ENCODE measurements around the gene ZNF644.

The ZNF644 gene

GRCh38 chr1:90963651-90964050 is 58.2 kb downstream of the ZNF644 start:
- TF ChIP-seq CTCF (IDR thresholded peaks at IDR 0.05; ENCODE audit: extremely low read depth, missing control alignments) = no peak
- no peak for DNase-seq (ENCODE audit: low spot score)

GRCh38 chr1:90963236-90963635 is 58.6 kb downstream of the ZNF644 start:
- no peak for DNase-seq (ENCODE audit: low spot score)
- TF ChIP-seq CTCF (IDR thresholded peaks at IDR 0.05; ENCODE audit: extremely low read depth, missing control alignments) = no peak

GRCh38 chr1:90959352-90960206 is 62.3 kb downstream of the ZNF644 start:
- no peak for TF ChIP-seq CTCF (IDR thresholded peaks at IDR 0.05; ENCODE audit: extremely low read depth, missing control alignments)
- no peak for DNase-seq (ENCODE audit: low spot score)

GRCh38 chr1:90957497-90957896 is 64.3 kb downstream of the ZNF644 start:
- TF ChIP-seq CTCF (IDR thresholded peaks at IDR 0.05; ENCODE audit: extremely low read depth, missing control alignments) = no peak
- DNase-seq (ENCODE audit: low spot score) = no peak

- no peak for DNase-seq (ENCODE audit: low spot score)
- no peak for TF ChIP-seq CTCF (IDR thresholded peaks at IDR 0.05; ENCODE audit: extremely low read depth, missing control alignments)
These were observed 66.1 kb downstream of the ZNF644 start for GRCh38 chr1:90955769-90956168.

- no peak for TF ChIP-seq CTCF (IDR thresholded peaks at IDR 0.05; ENCODE audit: extremely low read depth, missing control alignments)
- no peak for DNase-seq (ENCODE audit: low spot score)
These were observed 68.9 kb downstream of the ZNF644 start for GRCh38 chr1:90952906-90953305.

GRCh38 chr1:90951009-90951408 is 70.8 kb downstream of the ZNF644 start:
- no peak for DNase-seq (ENCODE audit: low spot score)
- TF ChIP-seq CTCF (IDR thresholded peaks at IDR 0.05; ENCODE audit: extremely low read depth, missing control alignments) = no peak
